Measurements from ENCODE around the gene GUCA2A. TPM values are rescaled to one million over a fixed set of nuclear protein-coding genes. Genes with fewer than 3 reads are reported as not detected.

Gene GUCA2A
- total RNA-seq, 1 experiment from 2014 or later: not detected

GRCh38 chr1:42201986-42202385 is 37.4 kb upstream of the GUCA2A start:
- H3K4me1 Mint-ChIP-seq: no peaks in the 10 kb centered on the region

More at GRCh38 chr1:42201986-42202385, 37.4 kb upstream of the GUCA2A start:
- H4K5ac ChIP-seq (ENCODE audit: insufficient read length, low read depth, low read length): no peak overlapping the region
- Mint-ChIP-seq H3K27ac (no peak overlapping the region), H3K36me3 (ENCODE audit: insufficient read depth in 1 of 3, low read depth in 3 of 3) (peaks cover 14 to 29% (median 23%) of the 10 kb centered on the region in 3 experiments; a peak in 6 of 7 replicates), H3K27me3 (ENCODE audit: low read depth) (no peaks in the 10 kb centered on the region), H3K4me3 (no peak overlapping the region), H3K9me3 (no peaks in the 10 kb centered on the region)
- H2BK12ac ChIP-seq (ENCODE audit: insufficient read length, low read depth, low read length): no peak overlapping the region
- H3K23ac ChIP-seq (ENCODE audit: insufficient read length, low read depth, low read length): no peak overlapping the region
- H4K91ac ChIP-seq (ENCODE audit: insufficient read length, low read depth, low read length): no peak overlapping the region
- no peaks in the 10 kb centered on the region for H4K20me1 ChIP-seq (ENCODE audit: control insufficient read depth, insufficient read depth, insufficient read length)
- H3K27ac ChIP-seq (ENCODE audit: insufficient read length, low read depth, low read length): no peak overlapping the region
- no peak overlapping the region for H3K4ac ChIP-seq (ENCODE audit: low read depth, low read length)
- no peak overlapping the region for H3K9ac ChIP-seq (ENCODE audit: extremely low read depth, insufficient read length, low read length)
- H3K27me3 ChIP-seq (ENCODE audit: insufficient read depth, low read length): no peaks in the 10 kb centered on the region
- TF ChIP-seq CTCF (conservative IDR thresholded peaks at IDR 0.05): no peak
- H2AK5ac ChIP-seq (ENCODE audit: insufficient read length, low read length): no peak overlapping the region
- no peaks in the 10 kb centered on the region for H3K9me3 ChIP-seq (ENCODE audit: control insufficient read depth, low read depth, low read length)
- peaks cover 4% of the 10 kb centered on the region for H3K79me1 ChIP-seq (ENCODE audit: insufficient read depth, low read depth, low read length, poor library complexity, severe bottlenecking)
- no peak overlapping the region for H4K8ac ChIP-seq (replicated peaks; ENCODE audit: insufficient read length, low read depth, low read length)
- H3K23me2 ChIP-seq (ENCODE audit: insufficient read length, low read depth, low read length, poor library complexity, severe bottlenecking): no peaks in the 10 kb centered on the region
- H3K14ac ChIP-seq (ENCODE audit: insufficient read depth, low read length): no peak overlapping the region
- no peak overlapping the region for H2BK5ac ChIP-seq (ENCODE audit: insufficient read length, low read length)
- no peak overlapping the region for H2BK120ac ChIP-seq (ENCODE audit: low read depth, low read length, poor library complexity, severe bottlenecking)
- H3K18ac ChIP-seq (ENCODE audit: insufficient read length, low read depth, low read length): no peak overlapping the region
- DNase-seq: no peak
- H3K4me1 ChIP-seq (ENCODE audit: insufficient read depth, low read length): no peaks in the 10 kb centered on the region
- H3K56ac ChIP-seq (ENCODE audit: insufficient read length, low read depth, low read length): no peak overlapping the region
- H3T11ph ChIP-seq (ENCODE audit: low read length): no peak overlapping the region
- no peak overlapping the region for H2BK20ac ChIP-seq (ENCODE audit: low read depth, low read length, poor library complexity, severe bottlenecking)
- H2AFZ ChIP-seq (ENCODE audit: low read length): no peak overlapping the region
- no peak overlapping the region for H3K4me2 ChIP-seq (ENCODE audit: insufficient read depth, insufficient read length, low read length)
- 0 out of 2 replicates have a peak, but pooled peaks cover 2% of the 10 kb centered on the region for H3K79me2 ChIP-seq (ENCODE audit: insufficient read depth, low read length)
- H2BK15ac ChIP-seq (ENCODE audit: low read depth, low read length): no peak overlapping the region

Measured in H9 (cell line).